GM19351 (cell line): ENCODE results near the gene GAS2L1.

Source experiments
- ATAC-seq: cut with Tn5 transposase; IDR thresholded peaks from one replicate; pipeline ENCODE4 v1.9.1; 2021; ENCODE audit warnings: mild to moderate bottlenecking, moderate library complexity; ENCODE audit not compliant: unreplicated experiment

Gene GAS2L1

DNA sequence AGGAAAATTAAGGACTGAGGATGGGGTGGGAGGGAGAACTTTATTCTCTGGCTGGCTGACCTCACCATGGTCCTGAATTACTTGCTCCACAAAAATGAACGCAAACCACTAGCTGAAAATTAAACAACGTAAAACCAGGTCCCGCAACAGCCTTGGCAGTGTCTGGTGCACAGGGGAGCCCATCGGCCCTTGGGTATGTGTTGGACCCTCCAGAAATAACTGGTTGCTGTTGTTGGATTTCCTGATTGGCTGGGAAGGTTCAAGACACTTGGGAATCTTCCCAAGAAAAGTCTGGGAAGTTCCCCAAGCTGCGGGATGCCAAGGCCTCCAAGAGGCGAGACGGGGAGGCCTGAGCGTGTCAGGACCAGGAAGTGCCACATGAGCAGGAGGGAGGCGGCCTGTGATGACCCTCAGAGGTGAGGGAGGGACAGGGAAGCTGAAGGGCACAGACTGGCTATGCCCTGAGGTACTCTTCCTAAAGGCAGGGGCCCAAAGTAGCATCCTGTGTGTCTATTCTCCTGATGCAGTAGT lies 19.4 kb downstream of the GAS2L1 start:
- ATAC-seq, result no peak

GRCh38 chr22:29326481-29326880 lies 20.0 kb downstream of the GAS2L1 start:
- ATAC-seq, result no peak

GRCh38 chr22:29327089-29327764 lies 20.8 kb downstream of the GAS2L1 start:
- ATAC-seq, result no peak

DNA sequence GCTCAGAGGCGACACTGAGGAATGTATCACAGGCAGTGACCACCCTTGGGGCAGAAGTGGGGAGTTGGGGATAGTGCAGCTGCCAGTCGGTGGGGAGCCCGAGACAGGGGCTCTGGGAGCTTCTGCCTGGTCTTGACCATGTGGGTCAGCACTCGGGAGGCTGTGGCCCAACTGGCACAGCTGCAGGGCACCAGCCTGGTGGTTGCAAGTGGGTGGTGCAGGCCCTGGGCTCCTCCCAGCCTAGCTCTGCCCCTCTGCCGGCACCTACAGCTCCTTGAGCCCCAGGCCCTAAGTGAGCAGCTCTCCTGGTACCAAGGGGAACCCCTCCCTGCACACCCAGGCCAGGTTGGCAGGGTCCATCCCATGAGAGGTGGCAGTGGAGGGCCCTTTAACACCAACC lies 21.6 kb downstream of the GAS2L1 start:
- no peak for ATAC-seq

GRCh38 chr22:29328566-29329500 lies 22.4 kb downstream of the GAS2L1 start:
- ATAC-seq, result no peak

DNA sequence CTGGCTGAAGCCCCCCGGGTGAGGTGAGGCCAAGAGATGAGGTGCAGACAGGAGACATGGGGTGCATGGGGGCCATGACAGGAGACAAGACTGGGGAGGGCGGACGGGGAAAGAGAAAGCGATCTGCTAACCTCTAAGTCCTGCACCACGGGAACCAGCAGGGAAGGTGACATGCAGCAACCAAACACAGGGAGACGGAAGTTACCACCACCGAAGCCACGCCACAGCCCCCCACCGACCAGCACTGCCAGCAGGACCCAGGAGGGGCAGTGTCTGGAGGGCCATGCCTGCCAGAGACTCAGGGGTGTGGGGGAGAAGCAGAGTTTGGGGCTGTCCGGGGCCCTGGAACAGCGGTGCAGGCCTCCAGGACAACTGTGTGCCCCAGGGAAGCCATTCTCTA lies 23.1 kb downstream of the GAS2L1 start:
- ATAC-seq, result no peak

GRCh38 chr22:29330291-29330690 lies 23.8 kb downstream of the GAS2L1 start:
- ATAC-seq, result no peak

GRCh38 chr22:29330753-29331152 lies 24.3 kb downstream of the GAS2L1 start:
- ATAC-seq, result no peak

DNA sequence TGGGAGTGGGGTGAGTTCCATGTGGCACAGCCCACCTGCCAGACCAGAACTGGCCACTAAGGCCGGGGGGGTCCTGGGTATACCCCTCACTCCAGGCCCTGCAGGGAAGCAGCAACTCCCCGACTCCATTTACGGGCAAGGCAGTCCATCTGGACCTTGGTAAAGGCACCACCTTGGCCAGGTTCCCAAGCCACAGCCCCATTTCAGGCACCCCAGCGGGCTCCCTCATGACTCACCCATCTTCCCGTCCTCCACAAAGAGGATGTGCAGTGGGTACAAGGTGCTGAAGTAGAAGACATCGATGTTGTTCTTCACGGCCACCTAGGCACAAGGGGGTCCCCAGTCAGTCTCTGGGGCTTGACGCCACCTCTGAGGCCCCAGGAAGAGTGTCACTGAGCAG lies 24.8 kb downstream of the GAS2L1 start:
- no peak for ATAC-seq

- no peak for ATAC-seq
Observed at GRCh38 chr22:29331658-29332300, 25.3 kb downstream of the GAS2L1 start.

GRCh38 chr22:29332886-29333496 lies 26.5 kb downstream of the GAS2L1 start:
- ATAC-seq, result no peak

- ATAC-seq, result no peak
Observed at GRCh38 chr22:29334148-29334547, 27.7 kb downstream of the GAS2L1 start.

- no peak for ATAC-seq
Observed at GRCh38 chr22:29334696-29335344, 28.4 kb downstream of the GAS2L1 start.

DNA sequence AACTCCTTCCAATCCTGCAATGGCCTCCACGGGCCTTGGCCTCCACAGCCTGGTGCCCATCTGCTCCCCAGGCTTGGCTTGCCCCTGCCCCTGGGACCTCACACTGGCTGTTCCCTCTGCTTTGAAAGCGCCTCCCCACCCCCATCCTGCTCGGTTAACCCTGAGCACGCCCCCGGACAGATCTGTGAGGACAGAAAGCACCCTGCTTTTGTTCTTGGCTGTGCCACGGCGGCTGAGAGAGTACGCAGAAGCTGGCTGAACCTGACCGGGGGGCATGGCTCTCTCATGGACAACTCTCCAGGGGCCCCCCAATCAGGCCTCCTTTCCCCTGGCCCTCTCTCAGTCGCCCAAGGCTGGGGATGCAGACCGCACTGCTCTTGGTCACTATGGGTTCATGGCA lies 29.2 kb downstream of the GAS2L1 start:
- no peak for ATAC-seq

- ATAC-seq, result no peak
Observed at GRCh38 chr22:29336751-29337490, 30.5 kb downstream of the GAS2L1 start.

DNA sequence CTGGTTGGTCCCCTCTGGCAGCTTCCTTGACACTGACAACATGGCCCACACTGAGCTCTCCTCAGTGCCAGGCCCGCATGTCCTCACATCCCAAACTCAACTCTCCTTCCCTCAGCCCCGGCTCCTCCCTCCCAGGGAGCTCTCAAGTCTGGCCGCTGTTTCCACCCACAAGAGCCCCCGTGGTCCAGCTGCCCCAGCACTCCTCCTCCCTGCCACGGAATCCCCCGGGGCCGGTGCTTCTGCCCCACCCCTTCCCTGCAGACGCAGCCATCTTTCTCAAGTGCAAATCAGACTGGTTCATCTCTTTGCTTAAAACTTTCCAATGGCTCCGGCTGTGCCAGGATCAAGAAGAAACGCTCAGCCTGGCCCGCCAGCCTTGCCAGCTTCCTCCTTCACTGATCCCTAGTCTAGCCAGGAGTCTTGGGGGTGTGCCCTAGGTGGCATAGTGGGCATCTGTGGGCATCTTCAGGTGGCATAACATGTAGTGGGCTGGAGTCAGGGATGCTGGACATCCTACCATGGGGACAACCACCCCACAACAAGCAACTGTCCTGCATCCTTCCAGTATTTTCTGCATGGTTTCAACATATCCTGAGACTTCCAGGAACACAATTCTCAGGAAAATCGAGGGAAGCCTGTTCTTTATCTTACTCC lies 31.3 kb downstream of the GAS2L1 start:
- ATAC-seq, result no peak

DNA sequence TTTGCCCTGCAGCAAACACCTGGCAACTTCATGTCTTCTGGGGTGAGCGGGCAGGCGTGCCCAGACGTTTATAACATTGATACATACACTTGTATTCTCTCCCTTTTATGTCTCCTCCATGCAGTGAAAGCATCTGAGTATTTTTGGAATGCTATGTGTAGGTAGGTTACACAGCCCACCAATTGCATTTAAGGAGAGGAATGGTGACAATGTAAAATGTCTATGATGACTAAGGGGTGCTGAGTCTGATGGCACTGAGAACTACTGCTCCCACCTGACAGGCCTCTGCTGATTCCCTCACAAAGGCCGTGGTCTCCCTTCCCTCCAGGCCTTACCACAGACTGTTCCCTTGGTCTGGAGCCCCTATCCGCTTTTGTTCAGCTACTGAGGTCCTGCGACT lies 31.9 kb downstream of the GAS2L1 start:
- no peak for ATAC-seq

DNA sequence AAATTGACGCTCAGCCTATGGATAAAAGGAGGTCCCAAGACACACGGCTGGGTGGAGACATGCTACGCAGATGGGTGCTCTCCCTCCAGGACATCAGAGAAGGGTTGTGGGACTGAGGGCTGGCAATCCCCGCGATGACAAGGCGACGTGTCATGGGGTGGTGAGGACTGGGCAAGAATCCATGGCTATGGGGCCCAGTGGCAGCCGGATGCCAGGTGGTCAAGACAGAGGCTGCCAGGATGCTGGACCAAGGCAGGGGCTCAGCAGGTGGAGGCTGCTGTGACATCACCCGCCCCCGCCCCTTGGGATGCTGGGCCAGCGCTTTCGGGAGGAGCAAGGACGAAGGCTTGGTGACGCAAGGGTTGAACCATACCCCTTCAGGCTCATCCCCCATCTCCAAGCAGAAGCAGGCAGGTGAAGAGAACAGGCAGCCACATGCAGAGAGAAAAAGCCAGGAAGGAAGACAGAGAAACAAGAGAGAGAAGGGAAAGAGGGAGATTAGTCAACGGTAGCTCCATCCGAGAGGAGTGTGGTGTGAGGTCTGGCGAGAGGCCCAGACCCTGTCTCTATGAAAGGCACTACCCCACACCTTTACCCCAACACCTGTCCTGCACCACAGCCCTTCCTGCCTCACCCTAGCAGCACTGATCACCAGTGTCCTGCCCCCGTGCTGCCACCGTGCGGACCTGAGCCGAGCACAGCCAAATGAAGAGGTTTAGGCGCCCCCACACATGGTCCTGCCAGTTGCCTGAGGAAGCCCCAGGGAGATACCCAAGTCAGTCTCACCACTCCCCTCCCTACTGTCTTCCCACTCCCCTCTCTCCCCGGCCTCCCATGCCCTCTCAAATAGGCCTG lies 33.2 kb downstream of the GAS2L1 start:
- no peak for ATAC-seq
